ENCODE data around the gene TRAM2.
A peak's percentile ranks its signal among the peaks of the same experiment; 100 is the strongest.

The TRAM2 gene

DNA sequence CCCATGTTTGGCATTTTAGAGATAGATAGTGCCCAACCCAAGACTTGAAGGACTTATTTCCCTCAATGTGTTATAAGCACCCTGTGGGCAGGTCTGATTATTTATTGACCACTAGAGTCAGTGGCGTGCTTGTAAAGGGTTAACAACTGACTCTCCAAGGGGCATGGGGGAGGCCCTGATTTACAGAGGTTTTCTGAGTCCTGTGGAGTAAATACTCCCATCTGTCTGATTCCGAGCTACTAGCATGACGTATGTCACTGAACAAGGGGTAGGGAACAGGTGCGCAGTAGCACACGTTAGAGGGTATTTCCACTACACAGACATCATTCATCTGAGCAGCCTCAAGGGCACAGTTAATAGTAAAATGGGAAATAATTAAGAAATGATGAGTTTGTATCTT is 17.4 kb upstream of the TRAM2 start:
- DNase-seq, result no peak

GRCh38 chr6:52591832-52592231 is 15.0 kb upstream of the TRAM2 start:
- DNase-seq, result no peak

DNA sequence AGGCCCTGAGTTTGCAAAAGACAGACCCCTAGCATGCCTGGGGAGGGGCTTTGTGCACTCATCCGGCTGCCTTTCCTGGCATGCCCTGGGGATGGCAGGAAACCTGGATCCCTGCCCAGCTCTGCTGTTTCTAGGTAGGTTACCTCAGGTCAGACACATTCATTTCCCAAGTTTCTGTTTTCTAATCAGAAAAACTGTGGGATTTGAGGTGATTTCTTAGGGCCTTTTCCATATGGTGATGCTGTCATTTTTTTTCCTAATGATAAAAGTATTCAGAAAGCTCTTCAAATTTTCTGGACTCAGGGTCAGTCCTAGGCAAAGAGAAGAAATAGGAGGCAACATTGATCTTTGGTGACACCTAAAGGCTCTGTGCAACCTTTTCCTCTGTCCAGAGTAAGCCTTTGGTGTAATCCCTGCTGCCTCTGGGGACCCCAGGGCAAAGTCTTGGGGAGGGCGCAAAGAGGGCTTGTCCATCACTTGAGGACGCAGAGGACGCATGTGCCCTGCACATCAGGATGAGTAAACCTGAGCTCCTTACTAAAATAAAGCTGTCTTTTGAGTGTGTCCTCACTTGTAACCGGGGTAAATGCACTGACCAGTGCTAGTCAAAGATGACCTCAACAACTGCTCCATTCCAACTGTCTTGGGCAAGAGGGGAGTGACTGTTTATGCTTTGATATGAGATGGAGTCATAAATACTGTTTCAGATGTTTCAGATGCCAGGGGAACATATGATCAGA is 13.5 kb upstream of the TRAM2 start:
- no peak for DNase-seq

DNA sequence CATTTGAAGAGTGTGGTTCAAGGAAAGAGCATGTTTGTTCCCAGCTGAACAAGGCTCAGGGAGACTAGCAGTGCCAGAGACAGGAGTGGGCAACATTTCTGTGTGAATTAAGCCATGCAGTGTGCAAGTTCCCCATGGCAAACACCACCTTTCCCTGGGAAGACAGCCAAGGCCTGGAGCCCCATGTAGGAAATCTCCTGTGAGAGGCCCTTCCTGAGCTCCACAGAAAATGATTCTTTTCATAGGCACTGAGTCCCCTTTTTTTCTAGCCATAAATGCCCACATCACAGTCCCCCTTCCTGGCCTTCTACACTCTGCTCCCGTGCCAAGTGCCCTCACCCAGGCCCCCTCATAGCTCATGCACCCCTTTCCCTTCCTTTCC is 11.8 kb upstream of the TRAM2 start:
- DNase-seq, result no peak

GRCh38 chr6:52588087-52588709 is 11.3 kb upstream of the TRAM2 start:
- DNase-seq, result no peak

GRCh38 chr6:52587001-52587400 is 10.1 kb upstream of the TRAM2 start:
- no peak for DNase-seq

- no peak for DNase-seq
Observed at GRCh38 chr6:52584203-52584602, 7.3 kb upstream of the TRAM2 start.

DNA sequence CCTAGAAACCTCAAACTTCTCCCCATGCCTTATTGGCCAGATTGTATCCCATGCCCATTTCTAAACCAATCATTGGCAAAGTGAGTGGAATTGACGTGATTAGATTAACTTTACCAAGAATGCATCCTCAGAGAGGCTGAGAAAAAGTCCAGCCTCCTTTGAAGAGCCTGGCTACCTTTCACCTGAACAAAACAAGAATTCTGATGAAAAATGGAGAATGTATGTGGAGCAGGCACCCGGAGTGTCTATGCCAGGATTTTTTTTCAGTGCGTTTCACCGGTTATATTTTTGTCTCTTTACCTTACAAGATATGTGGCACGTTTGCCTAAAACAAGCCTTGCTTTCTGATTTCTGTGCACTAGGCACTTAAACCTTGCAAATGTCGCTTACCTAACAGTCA is 6.1 kb upstream of the TRAM2 start:
- no peak for DNase-seq

GRCh38 chr6:52582446-52582845 is 5.6 kb upstream of the TRAM2 start:
- DNase-seq, result no peak

DNA sequence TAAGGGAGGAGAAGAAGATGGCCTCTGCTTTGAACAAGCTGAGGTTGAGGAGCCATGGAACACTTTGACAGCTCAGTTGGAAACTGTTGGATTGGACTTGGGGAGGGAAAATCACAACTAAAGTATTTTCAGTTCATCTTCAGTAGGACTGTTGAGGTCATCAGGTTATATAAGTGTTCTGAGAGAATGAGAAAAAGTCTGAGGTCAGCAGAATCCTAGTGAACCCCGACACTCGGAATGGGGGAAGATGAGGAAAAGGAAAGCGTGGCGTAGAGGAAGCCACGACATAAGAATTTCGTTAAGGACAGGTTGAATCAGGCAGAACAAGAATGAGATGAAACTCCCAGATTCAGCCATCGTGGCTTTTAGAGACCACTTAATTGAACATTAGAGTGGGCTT is 4.0 kb upstream of the TRAM2 start:
- DNase-seq, result no peak

DNA sequence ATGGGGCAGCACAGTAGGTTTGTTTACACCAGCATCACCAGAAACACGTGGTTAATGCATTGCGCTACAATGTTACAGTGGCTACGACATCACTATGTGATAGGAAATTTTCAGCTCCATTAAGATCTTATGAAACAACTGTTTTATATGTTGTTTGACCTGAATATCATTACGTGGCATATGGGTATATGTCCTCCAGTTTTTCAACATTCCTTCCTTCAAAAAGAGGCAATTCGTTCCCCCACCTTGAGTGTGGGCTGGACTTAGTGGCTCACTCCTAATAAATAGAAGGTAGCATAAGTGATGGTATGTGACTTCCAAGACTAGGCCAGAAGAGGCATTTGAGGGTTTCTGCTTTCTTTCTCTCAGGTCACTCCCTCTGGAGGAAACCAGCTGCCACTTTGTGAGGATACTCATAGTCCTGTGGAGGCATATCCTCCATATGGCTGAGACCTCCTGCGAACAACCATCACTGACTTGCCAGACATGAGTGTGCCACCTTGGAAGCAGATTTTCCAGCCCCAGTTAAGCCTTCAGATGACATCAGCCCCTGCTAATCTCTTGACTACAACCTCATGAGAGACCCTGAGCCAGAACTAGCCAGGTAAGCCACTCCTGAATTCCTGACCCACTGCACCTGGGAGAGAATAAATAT is 2.3 kb upstream of the TRAM2 start:
- no peak for DNase-seq

- DNase-seq, result no peak
Observed at GRCh38 chr6:52577778-52578463, 1.1 kb upstream of the TRAM2 start.

DNA sequence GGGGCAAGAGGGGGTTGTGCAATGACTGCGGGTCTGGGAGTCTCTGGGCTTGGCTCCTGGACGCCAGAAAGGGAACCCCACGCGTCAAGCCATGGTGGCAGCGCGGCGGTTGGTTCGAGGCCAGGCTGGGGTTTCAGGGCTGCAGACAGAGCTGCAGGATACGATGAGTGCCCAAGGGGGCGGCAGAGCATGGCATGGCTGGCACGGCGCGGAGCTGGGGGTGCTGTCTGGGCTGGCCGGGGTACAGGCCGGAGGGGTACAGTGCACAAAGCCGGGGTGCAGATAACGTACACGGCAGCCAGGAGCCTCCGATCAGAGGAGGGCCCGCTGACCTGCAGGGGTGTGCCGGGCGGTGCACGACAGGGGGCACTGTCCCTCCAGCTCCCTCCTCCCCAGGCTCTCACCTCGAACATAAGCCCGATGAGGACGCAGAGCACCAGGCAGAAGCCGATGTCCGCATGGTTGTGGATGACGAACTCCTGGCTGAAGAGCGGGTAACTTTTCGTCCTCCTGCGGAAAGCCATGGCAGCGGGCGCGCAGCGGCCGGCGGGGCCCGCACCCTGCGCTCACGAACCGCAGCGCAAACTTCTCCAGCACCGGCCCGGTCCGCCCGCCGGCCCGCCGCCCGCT is 353 bp downstream of the TRAM2 start:
- DNase-seq, result peak; percentile 59

DNA sequence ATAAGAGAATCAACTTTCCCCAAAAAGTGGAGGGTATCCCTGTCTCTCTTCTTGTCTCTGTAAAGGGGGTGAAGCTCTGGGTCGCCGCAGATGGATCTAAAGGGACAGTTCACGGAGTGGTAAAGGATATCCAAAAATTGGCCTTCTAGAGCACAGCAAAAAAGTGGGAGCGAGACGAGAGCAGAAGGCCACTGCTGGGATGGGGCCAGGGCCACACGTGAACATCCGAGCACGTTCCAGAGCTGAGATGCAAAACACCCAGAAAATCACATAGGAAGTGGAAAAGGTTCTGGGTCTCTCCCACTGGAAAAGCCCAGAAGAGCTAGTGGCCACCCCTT is 837 bp downstream of the TRAM2 start:
- DNase-seq, result no peak

GRCh38 chr6:52575502-52575892 is 1.4 kb downstream of the TRAM2 start:
- no peak for DNase-seq

GRCh38 chr6:52574709-52575501 is 2.0 kb downstream of the TRAM2 start:
- no peak for DNase-seq

- DNase-seq, result no peak
Observed at GRCh38 chr6:52573295-52573694, 3.6 kb downstream of the TRAM2 start.

- DNase-seq, result no peak
Observed at GRCh38 chr6:52572536-52572935, 4.3 kb downstream of the TRAM2 start.

DNA sequence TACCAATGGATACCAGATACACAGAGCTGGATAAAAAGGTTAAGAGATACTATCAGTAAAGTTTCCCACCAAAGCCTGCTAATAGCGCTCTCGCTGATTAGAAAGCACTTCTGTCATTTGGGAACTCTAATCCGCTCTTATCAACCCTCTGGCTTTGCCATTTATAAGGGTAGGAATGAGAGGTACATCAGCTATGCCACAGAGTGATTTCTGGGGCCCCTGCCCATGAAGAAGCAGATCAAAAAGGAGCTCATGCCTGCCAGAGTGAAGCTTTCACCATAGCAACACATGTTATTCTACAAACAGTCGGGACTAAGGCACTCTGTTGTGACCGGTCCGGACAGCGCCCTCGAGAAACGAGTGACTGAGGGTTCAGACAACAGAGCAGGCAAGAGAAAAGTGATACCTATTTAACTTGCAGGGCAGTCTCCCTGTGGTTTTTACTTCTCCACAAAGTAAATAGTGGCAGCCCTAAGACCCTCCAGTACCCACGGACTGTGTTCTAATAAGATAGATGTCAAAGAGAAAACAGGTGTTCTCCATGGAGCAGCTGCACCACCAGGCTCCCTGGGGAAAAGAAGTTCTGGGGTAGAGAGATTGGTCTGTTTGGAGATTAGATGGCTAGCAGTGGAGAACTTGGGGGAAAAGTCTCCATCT is 5.6 kb downstream of the TRAM2 start:
- no peak for DNase-seq

DNA sequence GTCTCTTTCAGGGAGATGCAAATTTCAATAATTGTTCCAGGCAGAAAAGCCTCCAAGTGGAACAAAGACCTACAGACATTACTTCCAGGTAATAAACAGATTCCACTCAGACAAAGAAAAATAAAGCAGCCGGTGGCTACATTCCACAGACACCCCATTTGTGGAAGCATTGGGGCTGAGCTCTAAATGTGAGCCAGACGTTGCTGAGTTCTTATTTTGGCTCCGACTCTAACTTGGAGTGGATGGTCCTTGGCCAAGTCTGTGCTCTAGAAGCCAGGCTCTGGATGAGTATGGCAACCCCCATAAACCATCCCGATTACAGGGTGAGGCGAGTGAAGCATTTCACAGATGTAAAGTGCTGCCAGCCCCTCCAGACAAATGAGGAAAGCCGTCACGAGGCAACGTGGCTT is 6.6 kb downstream of the TRAM2 start:
- DNase-seq, result no peak

DNA sequence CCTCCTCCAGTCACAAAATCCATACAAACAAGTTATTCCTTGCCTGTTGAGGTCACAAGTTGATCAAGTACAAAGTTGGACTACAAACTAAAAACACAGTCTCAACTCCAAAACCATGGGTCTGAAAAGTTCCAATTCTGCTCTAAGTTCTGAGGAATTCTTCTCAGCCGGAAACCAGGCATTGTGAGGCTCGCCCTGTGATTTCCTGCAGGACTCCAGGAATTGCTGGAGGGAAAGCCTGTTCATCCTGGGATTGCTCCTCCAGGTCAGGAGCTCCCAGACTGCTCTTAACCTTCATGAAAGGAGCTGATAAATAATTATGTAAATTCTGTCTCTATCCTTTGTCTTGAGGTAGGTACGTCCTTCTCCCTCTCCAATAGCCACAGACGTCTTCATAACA is 8.5 kb downstream of the TRAM2 start:
- no peak for DNase-seq

DNA sequence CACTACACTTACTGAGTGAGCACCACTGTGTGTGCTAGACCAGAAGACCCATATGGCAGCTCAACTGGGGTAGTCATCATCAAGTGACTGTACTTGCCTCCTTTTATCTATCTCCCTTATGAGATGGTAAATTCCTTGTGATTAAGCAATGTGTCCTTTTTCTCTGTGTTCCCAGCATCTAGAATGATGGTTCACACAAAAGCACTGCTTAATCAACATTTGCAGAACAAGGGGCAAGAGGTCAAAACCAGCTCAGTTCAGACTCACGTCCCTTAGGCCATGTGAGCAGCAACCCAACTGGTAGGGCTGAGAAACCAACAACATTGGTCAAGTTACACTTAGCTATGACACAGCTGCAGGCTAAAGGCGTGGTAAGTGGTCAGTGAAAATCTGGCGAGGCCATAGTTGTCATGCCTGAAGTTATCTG is 10.0 kb downstream of the TRAM2 start:
- DNase-seq, result no peak

All from NCI-H1436 (cell line).